ENCODE data around the gene OR2H1.

DNA sequence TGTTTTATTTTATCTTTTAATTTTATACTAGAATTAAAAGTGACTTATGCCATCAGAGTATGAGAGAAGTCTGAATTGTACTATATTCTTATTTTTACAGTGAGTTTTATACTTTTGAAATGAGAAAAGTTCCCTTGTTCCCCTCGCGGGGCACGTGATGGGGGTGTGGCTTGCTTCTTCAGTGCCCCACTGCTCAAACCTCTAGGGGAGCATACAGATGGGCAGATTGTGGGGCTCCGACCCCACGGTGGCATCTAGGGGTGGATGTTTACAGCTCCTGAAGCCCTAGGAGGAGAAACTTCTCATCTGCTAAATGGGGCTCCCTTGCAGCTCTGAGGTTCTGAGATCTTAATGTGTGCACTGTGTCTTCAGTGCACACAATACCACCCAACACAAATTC lies 42.7 kb downstream of the OR2H1 start:
- TF ChIP-seq, protein P1, sequence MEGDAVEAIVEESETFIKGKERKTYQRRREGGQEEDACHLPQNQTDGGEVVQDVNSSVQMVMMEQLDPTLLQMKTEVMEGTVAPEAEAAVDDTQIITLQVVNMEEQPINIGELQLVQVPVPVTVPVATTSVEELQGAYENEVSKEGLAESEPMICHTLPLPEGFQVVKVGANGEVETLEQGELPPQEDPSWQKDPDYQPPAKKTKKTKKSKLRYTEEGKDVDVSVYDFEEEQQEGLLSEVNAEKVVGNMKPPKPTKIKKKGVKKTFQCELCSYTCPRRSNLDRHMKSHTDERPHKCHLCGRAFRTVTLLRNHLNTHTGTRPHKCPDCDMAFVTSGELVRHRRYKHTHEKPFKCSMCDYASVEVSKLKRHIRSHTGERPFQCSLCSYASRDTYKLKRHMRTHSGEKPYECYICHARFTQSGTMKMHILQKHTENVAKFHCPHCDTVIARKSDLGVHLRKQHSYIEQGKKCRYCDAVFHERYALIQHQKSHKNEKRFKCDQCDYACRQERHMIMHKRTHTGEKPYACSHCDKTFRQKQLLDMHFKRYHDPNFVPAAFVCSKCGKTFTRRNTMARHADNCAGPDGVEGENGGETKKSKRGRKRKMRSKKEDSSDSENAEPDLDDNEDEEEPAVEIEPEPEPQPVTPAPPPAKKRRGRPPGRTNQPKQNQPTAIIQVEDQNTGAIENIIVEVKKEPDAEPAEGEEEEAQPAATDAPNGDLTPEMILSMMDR (IDR thresholded peaks at IDR 0.05): no peak
- no peak for TF ChIP-seq POLR2A (IDR thresholded peaks at IDR 0.05)

Data from thyroid gland (tissue), 4 donors.